ENCODE data around the gene C6orf120.

Gene C6orf120

GRCh38 chr6:169710009-169710408, 8.1 kb downstream of the C6orf120 start:
- TF ChIP-seq CTCF (IDR thresholded peaks at IDR 0.05; ENCODE audit: control insufficient read depth, extremely low read depth, insufficient read depth) = no peak
- no peak overlapping the region for H3K4me3 ChIP-seq (ENCODE audit: low read depth, low read length)
- no peak for DNase-seq (ENCODE audit: low read depth)

GRCh38 chr6:169714178-169714577, 12.3 kb downstream of the C6orf120 start:
- no peak for TF ChIP-seq CTCF (IDR thresholded peaks at IDR 0.05; ENCODE audit: control insufficient read depth, extremely low read depth, insufficient read depth)
- no peak for DNase-seq (ENCODE audit: low read depth)
- no peak overlapping the region for H3K4me3 ChIP-seq (ENCODE audit: low read depth, low read length)

- no peak for TF ChIP-seq CTCF (IDR thresholded peaks at IDR 0.05; ENCODE audit: control insufficient read depth, extremely low read depth, insufficient read depth)
- no peak overlapping the region for H3K4me3 ChIP-seq (ENCODE audit: low read depth, low read length)
- DNase-seq (ENCODE audit: low read depth) = no peak
Observed at GRCh38 chr6:169714595-169714994, 12.7 kb downstream of the C6orf120 start.

GRCh38 chr6:169719117-169719516, 17.2 kb downstream of the C6orf120 start:
- TF ChIP-seq CTCF (IDR thresholded peaks at IDR 0.05; ENCODE audit: control insufficient read depth, extremely low read depth, insufficient read depth) = no peak
- H3K4me3 ChIP-seq (ENCODE audit: low read depth, low read length) = no peak overlapping the region
- DNase-seq (ENCODE audit: low read depth) = no peak

- no peak for DNase-seq (ENCODE audit: low read depth)
- TF ChIP-seq CTCF (IDR thresholded peaks at IDR 0.05; ENCODE audit: control insufficient read depth, extremely low read depth, insufficient read depth) = peak; percentile 13; the same call in 1 of the 2 replicates
Observed at GRCh38 chr6:169720207-169720855, 18.4 kb downstream of the C6orf120 start.

GRCh38 chr6:169722362-169723199, 20.7 kb downstream of the C6orf120 start:
- peak; percentile 22 for DNase-seq (ENCODE audit: low read depth)
- peak overlapping the region; percentile 78 for H3K4me3 ChIP-seq (ENCODE audit: low read depth, low read length)
- no peak for TF ChIP-seq CTCF (IDR thresholded peaks at IDR 0.05; ENCODE audit: control insufficient read depth, extremely low read depth, insufficient read depth)

More at GRCh38 chr6:169720207-169720855, 18.4 kb downstream of the C6orf120 start:
- H3K4me3 ChIP-seq (ENCODE audit: low read depth, low read length) = no peak overlapping the region

Data from LNCaP clone FGC (cell line).